ENCODE data around the gene PFKFB2. TPM values are rescaled to one million over a fixed set of nuclear protein-coding genes. Genes with fewer than 3 reads are reported as not detected.
A peak's percentile ranks its signal among the peaks of the same experiment; 100 is the strongest.
"Not testable (repeated sequence)": the region's sequence is repeated elsewhere in the genome, so short reads cannot be mapped to it uniquely, and the experiment has no call there.

PFKFB2 gene
- total RNA-seq, 1 donor from 2014 or later, result 10.7 TPM

DNA sequence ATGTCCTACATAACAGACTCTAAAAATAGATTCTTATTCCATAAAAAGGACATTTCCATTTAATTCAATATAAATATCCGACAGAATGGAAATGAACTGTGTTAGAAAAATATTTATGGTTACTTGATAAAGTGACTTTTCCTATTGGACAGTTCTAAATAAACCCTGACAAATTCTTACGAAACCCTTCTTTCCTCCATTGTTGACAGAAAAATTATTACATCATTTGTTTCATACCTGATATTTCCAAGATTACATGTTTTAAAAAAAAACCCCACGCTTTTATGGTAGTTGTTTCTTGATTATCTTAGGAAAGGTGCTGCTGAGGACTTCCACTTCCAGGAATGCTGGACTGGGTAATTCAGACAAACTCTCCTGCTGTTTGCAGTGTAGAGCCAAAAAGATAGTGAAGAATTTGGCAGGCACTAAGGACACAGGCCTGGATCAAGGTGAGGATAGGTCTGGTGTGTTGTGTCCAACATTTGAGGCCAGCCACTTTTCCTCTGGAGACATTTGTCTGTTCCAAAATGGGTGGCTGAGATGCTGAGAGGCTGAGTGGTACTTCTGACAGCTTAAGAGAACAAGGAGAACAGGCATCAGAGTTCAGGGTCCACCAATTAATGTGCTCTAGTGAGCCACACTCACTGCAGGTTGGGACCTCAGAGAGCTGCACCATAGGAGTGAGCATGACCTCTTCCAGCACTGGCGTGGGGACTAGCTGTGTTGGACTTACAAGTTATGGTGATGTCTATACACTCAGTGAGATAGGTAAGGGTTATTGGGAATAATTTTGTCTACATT, 13.5 kb upstream of the PFKFB2 start:
- no peak for DNase-seq (ENCODE audit: low read depth)

DNA sequence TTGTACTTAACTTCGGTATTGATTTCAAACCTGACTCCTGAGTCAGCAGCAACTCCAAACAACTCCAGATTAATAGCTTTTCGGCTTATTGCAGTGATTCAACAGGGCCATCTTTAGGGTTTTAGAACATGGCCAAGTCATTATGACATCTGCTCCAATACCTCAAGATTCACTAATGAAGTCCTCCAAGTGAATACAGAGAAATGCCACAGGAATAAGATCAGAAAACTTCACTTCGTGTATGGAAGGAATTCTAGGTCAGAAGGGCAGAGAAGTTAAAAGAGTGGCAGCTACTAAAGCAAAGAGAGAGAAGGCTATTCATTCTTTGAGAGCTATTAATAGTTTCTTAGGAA, 12.9 kb upstream of the PFKFB2 start:
- DNase-seq (ENCODE audit: low read depth), result peak; percentile 43

DNA sequence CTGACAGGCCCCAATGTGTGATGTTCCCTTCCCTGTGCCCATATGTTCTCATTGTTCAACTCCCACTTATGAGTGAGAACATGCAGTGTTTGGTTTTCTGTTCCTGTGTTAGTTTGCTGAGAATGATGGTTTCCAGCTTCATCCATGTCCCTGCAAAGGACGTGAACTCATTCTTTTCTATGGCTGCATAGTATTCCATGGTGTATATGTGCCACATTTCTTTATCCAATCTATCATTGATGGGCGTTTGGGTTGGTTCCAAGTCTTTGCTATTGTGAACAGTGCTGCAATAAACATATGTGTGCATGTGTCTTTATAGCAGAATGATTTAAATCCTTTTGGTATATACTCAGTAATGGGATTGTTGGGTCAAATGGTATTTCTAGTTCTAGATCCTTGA, 11.7 kb upstream of the PFKFB2 start:
- DNase-seq (ENCODE audit: low read depth), result not testable (repeated sequence)

DNA sequence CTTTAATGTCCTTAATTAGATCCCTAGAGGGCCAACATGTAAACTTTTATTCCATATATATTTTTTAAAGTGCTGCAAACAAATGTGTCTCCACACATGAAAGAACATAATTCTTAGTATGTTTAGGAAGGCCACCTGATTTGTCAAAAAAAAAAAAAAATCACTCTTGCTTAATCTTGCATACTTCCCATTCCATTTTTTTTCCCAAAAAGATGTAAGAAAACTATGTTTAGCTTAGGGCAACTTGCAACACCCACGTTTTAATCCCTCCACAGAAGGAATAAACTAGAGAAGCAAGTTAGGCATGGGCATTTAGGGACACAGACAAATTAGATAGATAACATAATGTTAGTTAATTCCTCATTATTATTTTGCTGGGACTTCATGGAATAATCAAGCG, 7.6 kb upstream of the PFKFB2 start:
- DNase-seq (ENCODE audit: low read depth), result no peak

DNA sequence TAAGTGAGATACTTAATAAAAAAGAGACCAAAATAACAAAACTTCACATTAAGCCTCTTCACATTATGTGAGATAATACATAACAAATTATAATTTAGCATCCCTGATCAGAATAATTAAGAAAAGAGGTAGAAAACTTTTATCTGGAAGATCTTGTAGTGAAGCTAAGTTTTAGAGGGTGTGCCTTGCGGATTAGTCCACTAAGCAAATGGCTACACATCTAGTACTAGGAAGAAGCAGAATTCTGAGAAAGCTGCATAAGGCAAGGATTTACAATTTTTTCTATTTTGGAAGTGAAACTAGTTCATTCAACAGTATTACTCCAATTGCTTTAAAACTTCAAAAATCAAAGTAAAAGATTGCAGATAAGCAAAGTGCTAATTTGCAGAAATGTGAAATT, 5.6 kb upstream of the PFKFB2 start:
- no peak for DNase-seq (ENCODE audit: low read depth)

DNA sequence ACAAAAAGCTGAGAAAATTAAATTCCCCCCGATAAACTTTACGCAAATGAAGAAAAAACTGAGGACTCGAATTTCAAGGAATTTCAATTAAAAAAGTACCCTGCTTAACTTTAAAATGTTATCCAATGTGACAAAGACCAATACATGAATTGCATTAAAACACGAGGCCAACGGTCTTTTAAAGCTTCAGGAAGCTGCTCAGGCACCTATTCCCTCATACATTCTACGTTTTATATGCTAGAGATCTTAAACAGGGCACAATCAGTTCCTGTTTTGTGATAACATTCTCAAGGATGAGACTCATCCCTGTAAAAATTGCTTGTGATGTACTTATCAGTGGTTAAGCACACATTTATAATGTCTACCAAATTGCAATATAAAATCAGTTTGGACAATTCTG, 5.0 kb upstream of the PFKFB2 start:
- no peak for DNase-seq (ENCODE audit: low read depth)

DNA sequence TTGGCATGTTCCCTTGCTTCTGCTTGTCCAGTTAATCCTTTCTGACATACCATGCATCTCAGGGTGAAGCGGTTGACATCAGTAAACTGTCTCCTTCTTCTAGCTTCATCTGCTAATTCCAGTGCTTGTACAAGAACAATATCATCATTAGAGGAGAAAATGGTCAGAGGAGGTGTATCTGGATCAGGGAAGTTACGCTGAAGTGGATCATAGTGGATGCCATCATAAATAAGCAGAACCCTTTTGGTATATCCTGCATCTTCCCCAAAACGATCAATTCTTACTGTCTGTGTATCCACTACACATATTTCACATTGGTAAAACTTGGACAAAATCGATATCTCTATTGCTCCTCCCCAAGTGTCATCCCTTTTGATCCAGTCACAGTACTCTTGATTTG, 4.0 kb upstream of the PFKFB2 start:
- no peak for DNase-seq (ENCODE audit: low read depth)

DNA sequence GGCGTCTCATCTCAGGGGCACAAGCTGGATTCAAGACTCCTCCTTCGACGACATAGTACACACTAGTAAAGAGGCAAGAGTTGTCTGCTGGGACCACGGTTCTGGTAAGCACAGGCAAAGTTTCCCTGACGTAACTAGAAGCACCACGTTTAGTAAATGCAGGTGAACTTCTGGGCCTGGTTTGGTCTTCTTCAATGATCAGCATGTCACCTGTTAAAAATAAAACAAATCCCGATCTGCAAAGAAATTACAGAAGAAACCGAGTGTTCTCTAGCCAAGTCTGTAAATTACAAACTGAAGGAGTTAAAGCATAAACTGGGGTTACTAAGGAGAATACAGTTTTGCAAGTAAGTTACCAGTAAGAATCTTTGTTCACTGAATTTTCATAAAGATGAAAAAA, 3.6 kb upstream of the PFKFB2 start:
- DNase-seq (ENCODE audit: low read depth), result no peak

DNA sequence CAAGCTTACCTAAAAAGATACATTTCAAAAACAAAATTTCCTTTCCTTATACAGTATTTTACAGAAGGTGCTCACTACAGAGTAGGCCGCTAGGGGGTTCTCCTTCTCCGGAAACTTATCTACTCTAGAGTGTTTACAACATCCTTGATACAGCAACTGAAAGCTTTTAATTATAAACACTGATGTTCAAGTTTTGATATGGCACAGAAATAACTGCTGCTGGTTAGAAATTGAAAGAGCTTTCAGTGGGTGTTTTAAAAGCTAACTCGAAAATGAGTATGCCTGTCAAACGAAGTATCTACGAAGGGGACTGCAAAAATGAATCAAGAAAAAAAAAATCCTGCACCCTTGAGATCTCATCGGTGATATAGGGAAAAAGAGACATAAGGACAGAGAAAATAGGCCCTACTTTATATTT, 3.1 kb upstream of the PFKFB2 start:
- peak; percentile 65 for DNase-seq (ENCODE audit: low read depth)

DNA sequence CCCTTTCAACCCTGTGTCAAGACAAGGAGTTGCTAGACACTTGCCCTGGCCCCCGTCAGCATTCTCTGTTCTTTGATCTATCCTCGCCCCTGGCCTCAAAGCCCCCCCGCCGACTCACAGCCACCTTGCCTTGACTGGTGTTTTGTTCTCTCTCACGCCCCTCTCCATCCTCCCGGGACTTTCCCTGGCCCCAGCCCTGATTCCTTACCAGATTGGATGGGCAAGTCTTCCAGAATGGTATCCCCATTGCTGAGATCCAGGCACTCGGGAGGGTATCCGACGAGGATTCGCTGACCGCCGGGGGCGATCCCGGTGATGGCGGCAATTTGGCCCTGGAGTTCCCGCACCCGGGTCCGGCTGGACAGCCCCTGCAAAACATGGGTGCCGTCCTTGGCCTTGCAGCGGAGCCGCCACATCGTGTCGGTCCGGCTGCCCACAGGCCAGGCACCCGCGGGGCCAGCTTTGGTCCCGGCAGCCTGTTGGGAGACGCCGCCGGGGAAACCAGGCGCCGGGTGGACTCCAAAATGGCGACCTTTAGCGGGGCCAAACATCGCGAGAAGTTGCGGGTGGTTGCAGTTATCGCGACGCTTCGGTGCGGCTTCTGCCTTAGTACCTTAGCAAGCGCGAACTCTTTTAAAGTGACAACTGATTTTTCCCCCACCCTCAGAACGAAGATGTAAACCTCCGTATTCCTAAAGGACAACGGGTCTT, 2.4 kb upstream of the PFKFB2 start:
- DNase-seq (ENCODE audit: low read depth), result peak; percentile 84

DNA sequence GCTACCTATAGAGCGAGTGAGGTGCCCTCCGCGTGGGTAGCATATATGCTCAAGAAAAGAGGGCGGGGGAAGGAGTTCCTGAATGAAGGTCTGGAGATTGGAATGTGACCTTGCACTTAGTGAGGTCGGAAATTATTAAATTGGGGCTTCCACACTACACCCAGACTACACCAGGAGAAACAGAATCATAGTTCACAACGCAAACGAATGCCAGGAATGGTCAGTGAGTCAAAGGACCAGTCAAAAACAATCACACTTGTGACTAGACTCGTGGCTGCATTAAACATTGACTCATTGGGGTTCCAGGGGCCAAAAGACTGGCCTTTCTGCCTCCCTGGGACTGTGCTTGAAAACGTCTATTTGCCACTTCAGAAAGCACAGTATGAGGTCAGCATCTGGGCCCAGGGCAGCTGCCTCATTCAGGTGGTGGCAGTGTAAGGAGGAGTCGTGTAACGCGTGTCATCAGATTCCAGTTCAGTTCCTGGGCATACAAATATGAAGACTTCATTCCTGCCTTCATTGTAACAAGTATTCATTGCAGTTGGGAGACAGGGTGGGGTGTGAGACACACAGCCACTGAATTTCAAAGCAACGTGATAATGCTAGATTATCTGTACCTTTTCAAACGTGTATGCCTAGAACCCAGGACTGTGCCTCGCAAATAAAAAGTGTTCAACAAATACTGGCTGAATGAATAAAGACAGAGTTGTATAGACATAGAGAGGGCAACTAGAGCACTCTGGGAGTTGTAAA, 1.7 kb upstream of the PFKFB2 start, which contains the start of gene YOD1:
YOD1 (minus strand) TSS at position 18 of the 753 bp plus-strand sequence. CDS start 178 bp downstream, outside the sequence.
- peak; percentile 97 for DNase-seq (ENCODE audit: low read depth)

DNA sequence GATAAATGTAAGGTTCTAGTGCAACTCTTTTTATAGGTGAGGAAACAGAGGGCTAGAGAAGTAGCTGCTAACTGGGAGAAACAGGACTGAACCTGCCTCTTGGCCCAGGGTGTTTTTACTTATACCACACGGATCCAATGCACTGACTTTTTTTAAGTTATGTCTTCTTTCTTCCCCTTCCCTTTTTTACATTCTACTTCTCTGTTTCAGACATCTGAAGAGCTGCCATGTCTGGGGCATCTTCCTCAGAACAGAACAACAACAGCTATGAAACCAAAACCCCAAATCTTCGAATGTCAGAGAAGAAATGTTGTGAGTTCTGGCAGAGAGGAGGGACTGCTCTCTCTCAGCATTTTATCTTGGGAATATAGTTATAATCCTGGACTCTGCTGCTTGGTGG, 1.4 kb downstream of the PFKFB2 start:
- DNase-seq (ENCODE audit: low read depth), result no peak

DNA sequence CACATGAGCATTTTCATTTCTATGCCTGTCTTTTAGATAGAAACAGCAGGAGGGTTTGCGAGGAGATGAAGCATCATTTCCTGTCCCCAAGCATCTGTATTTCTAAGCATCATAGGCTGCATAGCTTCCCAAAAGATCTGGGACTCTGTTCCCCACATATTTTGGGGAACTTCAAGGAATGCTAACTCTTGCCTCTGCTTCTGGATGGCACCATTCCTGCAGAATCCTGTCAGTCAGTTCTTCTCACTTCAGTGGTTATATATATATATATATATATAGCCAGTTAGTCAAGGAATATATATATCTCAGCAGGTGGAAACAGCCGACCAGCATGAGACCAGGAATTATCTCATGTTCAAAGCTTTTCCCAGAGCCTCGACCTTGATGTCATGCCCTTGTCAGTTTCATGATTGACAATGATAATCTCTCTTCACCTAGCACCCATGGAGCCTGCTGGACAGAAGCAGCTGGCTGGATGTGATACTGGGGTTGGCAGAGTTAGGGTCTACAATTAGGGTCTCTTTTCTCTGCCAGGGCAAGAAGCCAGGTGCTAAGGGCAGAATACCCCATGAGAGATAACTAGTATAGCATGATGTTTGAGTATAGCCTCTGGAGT, 2.4 kb downstream of the PFKFB2 start:
- no peak for DNase-seq (ENCODE audit: low read depth)

DNA sequence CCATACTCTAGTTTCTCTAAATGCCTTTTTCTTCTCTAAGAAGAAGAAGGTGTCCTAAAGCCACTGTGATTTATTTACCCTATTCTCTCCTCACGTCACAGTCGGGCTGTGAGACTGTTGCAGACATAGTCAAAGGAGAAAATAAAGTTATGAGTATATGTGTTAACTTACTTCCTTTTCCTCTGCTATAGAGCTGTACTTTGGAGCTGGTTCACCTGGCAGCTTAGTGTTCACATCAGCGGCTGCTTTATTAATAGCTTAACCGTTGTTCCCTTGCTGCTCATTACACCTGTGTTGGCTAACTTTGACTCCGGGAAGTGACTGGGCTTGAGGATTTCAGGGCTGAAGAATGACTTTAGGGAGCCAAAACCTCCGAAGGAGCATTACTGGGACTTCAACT, 3.6 kb downstream of the PFKFB2 start:
- no peak for DNase-seq (ENCODE audit: low read depth)

DNA sequence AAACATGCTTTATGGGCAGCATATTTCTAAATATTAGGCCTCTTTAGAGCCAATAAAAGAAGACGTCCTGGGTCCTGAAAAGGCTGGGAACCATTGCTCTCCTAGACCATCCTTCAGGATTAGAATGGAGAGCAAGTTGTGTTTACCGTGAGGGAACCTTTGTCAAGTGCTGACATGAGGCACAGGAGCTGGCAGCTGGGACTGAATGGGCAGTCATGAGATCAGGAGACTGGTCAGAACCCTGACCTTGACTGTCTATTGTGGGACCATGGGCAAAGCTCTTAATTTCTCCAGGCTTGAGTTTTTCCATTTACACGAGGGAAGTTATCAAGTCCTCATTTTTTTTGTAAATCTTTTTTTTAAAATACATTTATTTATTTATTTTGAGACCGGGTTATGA, 5.2 kb downstream of the PFKFB2 start:
- DNase-seq (ENCODE audit: low read depth), result no peak

DNA sequence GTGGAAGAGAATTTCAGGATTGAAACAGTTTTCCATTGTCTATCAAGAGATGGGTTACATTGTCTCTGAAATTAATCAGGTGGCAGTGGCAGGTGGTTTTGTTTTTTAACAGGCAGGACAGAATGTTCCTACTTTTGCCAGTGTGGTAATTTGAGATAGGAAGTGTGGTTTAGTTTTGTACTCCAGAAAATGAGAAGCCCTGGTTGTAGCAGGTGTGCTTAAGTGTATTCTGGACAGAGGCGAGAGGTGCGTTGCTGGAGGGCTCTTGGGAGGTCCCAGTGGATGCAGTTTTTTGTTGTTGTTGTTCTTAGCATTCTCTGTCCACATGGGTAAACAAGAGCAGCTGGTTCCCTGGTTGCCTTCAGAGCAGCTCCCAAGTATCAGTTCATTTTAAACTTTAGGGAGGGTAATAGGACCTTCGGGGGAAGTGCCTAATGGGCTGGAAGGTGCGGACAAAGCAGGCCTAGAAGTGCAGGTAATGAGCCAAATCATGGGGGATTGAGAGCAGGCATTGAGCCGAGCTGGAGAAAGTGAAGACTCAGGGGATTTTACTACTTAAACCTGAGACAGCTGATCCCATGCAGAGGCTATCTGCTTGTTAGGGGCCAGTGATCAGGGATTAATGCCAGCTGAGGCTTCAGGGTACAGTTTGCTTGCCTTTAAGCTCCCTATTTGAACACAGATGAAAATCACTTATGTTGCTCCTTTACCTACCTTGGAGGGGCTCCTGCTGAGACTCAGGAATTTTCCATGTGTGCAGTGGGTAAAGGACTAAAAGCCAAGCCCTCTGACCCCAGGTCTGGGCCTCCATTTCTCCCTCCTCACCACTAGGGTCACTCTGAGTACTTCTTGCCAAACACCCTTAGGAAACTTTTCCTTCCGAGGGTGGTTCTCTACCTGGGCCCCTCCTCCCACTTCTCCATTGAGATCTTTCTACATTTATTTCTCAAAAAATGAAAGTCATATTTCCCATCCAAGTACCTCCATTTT, 6.1 kb downstream of the PFKFB2 start:
- no peak for DNase-seq (ENCODE audit: low read depth)

DNA sequence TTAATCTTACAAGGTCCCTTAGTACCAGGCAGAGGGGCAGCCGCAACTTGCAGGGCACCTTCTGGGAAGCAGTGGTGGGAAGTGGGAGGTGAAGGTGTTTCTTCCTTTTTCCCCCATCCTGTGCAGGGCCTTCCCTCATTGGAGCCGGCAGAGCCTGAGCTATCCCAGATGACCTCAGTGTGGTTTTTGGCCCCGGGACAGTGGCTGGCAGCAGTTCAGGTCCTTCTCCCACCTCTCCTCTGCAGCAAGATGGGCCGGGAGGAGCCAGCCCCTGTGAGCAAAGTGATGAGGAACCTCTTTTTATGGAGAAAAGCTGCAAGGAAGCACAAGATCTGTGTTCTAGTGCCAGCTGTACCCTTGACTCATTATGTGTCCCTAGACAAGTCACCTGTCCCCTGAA, 6.8 kb downstream of the PFKFB2 start:
- DNase-seq (ENCODE audit: low read depth), result no peak

DNA sequence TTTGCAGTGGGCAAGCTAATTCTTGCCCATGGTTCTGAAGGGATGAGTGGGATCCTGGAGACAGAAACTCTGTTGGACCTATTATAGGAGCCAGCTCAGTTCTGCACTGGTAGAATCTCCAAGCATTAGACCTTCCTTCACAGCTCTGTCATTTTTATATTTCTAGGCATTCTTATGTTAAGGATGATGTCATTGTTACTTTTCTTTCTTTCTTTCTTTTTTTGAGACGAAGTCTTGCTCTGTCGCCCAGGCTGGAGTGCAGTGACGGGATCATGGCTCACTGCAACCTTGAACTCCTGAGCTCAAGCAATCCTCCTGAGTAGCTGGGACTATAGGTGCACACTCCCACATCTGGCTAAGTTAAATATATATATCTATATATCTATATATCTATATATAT, 7.5 kb downstream of the PFKFB2 start:
- no peak for DNase-seq (ENCODE audit: low read depth)

DNA sequence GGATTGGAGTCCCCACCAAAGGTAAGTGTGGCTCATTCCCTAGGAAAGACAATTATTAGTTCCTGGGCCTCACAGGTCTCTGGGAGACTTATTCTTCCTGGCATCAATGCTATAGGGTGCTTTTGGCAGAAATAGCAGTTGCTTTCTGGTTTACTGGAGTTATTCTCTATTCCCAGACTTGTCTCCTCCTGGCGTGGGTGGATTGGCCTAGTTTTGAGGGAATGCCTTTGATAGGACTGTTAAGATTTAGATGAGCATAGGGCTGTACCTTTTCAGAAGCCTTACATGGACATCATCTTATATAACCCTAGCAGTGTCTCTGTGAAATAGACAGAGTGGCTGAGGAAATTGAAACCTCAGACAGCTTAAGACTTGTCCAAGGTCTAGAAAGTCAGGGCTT, 9.0 kb downstream of the PFKFB2 start:
- no peak for DNase-seq (ENCODE audit: low read depth)

DNA sequence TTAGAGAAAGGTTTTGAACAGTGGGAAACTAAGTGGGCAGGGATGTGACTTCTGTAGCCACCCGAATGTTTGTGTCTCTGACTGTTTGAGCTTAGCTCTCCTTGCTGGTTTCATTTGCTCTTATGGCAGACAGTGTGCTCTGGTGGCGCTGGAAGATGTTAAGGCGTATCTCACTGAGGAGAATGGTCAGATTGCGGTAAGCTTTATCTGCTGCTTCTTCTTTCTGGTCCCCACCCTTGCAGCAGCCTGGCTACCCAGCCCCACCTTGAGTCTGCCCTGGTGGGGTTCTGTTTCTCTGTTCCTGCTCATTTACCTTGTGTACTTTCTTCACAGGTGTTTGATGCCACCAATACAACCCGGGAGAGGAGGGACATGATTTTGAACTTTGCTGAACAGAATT, 9.9 kb downstream of the PFKFB2 start:
- no peak for DNase-seq (ENCODE audit: low read depth)

DNA sequence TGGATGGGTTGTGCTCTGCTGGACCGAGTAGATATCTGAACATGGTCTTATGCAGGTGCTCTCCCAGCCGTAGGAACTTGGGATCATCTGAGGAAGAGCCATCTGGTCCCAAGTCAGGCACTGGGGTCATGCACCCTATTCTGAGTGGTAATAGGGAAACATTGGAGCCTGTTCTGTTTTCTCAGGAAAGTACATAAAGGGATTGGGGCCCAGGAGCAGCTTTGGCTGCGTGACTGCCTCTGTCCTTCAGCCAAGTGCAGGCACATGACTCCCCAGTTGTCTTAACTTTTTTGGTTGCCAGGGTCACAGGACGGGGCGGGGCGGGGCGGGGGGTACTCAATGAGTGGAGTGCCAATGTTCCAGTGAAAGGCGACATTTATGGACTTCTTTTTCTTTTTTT, 11.5 kb downstream of the PFKFB2 start:
- no peak for DNase-seq (ENCODE audit: low read depth)
